Hepatocyte (in vitro differentiated cells): ENCODE data around the gene DNAJC8. TPM values are rescaled to one million over a fixed set of nuclear protein-coding genes. Genes with fewer than 3 reads are reported as not detected.

Experiments
- DNase-seq: peaks from one replicate; pipeline ENCODE4 v3.0.0-alpha.2; 2016; ENCODE audit warnings: low spot score
- H2AFZ ChIP-seq: fragments of 200-600 bp; sonication (generic); 2 replicates; pipeline ENCODE4 v1.6.0; 2016; ENCODE audit warnings: antibody characterized with exemption, mild to moderate bottlenecking
- H3K27ac ChIP-seq: fragments of 200-600 bp; sonication (generic); 2 replicates; pipeline ENCODE4 v1.5.1; 2016; ENCODE audit warnings: mild to moderate bottlenecking
- H3K27me3 ChIP-seq: fragments of 200-600 bp; sonication (generic); 2 replicates; pipeline ENCODE4 v1.6.1; 2016
- H3K36me3 ChIP-seq: fragments of 200-600 bp; sonication (generic); replicated peaks from 2 replicates; pipeline ENCODE4 v1.5.1; 2016; ENCODE audit warnings: low read depth; ENCODE audit not compliant: insufficient read depth
- H3K4me1 ChIP-seq: fragments of 200-600 bp; sonication (generic); 2 replicates; pipeline ENCODE4 v1.5.1; 2016; ENCODE audit warnings: mild to moderate bottlenecking, moderate library complexity; ENCODE audit not compliant: insufficient read depth
- H3K4me2 ChIP-seq: fragments of 200-600 bp; sonication (generic); 2 replicates; pipeline ENCODE4 v1.6.0; 2016
- H3K4me3 ChIP-seq: fragments of 200-600 bp; sonication (generic); 2 replicates; pipeline ENCODE4 v1.5.1; 2016; ENCODE audit warnings: mild to moderate bottlenecking
- H3K79me2 ChIP-seq: fragments of 200-600 bp; sonication (generic); 2 replicates; pipeline ENCODE4 v1.6.0; 2017; ENCODE audit warnings: mild to moderate bottlenecking
- H3K9me2 ChIP-seq: fragments of 200-600 bp; sonication (generic); replicated peaks from 2 replicates; pipeline ENCODE4 v1.6.0; 2017; ENCODE audit warnings: mild to moderate bottlenecking; ENCODE audit not compliant: insufficient read depth
- H3K9me3 ChIP-seq: fragments of 200-600 bp; sonication (generic); 2 replicates; pipeline ENCODE4 v1.5.1; 2016; ENCODE audit warnings: low read depth, mild to moderate bottlenecking
- H4K20me1 ChIP-seq: fragments of 200-600 bp; sonication (generic); 2 replicates; pipeline ENCODE4 v1.6.0; 2016; ENCODE audit warnings: mild to moderate bottlenecking; ENCODE audit not compliant: insufficient read depth, poor library complexity, severe bottlenecking
- CTCF ChIP-seq: fragments of 200-600 bp; sonication (generic); IDR thresholded peaks from 2 replicates; pipeline ENCODE4 v1.5.1; 2016; ENCODE audit warnings: antibody characterized with exemption, mild to moderate bottlenecking; ENCODE audit not compliant: poor library complexity
- EZH2 ChIP-seq: fragments of 200-600 bp; sonication (generic); IDR thresholded peaks from 2 replicates; pipeline ENCODE4 v1.6.1; 2016; ENCODE audit warnings: antibody characterized with exemption, mild to moderate bottlenecking, borderline replicate concordance
- EZH2phosphoT487 ChIP-seq: fragments of 200-600 bp; sonication (generic); IDR thresholded peaks from one replicate; pipeline ENCODE4 v1.6.1; 2018; ENCODE audit warnings: antibody characterized with exemption, mild to moderate bottlenecking, low read depth, moderate library complexity; ENCODE audit not compliant: unreplicated experiment, severe bottlenecking
- WGBS: methylation state at CpG from one replicate; pipeline ENCODE4 v1.1.6; 2016; ENCODE audit warnings: low lambda C conversion rate; ENCODE audit errors: missing lambda C conversion rate; 5-methylcytosine and 5-hydroxymethylcytosine counted together
- polyA plus RNA-seq: library from polyadenylated mRNA; unstranded; fragments of >200 nt; fragmentation: Nextera tagmentation; extraction: Ambion mirVana; gene quantifications from 2 replicates; pipeline ENCODE4 v1.2.1, GENCODE V29; 2016
- total RNA-seq: library from RNA; depleted of rRNA; stranded (reverse); fragments of >200 nt; gene quantifications from 2 replicates; pipeline ENCODE4 v1.2.3, GENCODE V29; 2014

The DNAJC8 gene
- total and polyA plus RNA-seq, 2 experiments from 2014 or later, result 79.5 to 112 TPM

GRCh38 chr1:28160782-28161266 is 72.0 kb downstream of the DNAJC8 start:
- H3K4me3 ChIP-seq, result no peak overlapping the region

GRCh38 chr1:28159680-28160079 is 73.1 kb downstream of the DNAJC8 start:
- Histone ChIP-seq H3K9me2 (no peaks in the 10 kb centered on the region), H3K79me2 (no peaks in the 10 kb centered on the region), H3K4me2 (no peak overlapping the region), H3K27ac (no peak overlapping the region), H4K20me1 (no peaks in the 10 kb centered on the region), H2AFZ (no peak overlapping the region), H3K4me1 (peaks cover 4% of the 10 kb centered on the region), H3K9me3 (no peaks in the 10 kb centered on the region), H3K4me3 (no peak overlapping the region), H3K27me3 (no peaks in the 10 kb centered on the region), H3K36me3 (no peaks in the 10 kb centered on the region)
- TF ChIP-seq EZH2phosphoT487 (no peak), EZH2 (no peak), CTCF (no peak)
- no peak for DNase-seq
- 93% methylated on average over 7 of the region's 7 CpGs for WGBS

More at GRCh38 chr1:28160782-28161266, 72.0 kb downstream of the DNAJC8 start:
- Histone ChIP-seq H3K36me3 (no peaks in the 10 kb centered on the region), H3K27me3 (no peaks in the 10 kb centered on the region), H3K9me3 (no peaks in the 10 kb centered on the region), H3K27ac (no peak overlapping the region), H3K9me2 (no peaks in the 10 kb centered on the region), H3K4me1 (peaks cover 4% of the 10 kb centered on the region), H2AFZ (no peak overlapping the region), H3K79me2 (no peaks in the 10 kb centered on the region), H3K4me2 (no peak overlapping the region), H4K20me1 (no peaks in the 10 kb centered on the region)
- TF ChIP-seq EZH2phosphoT487 (no peak), EZH2 (no peak), CTCF (no peak)
- WGBS, result 88% methylated on average over 5 of the region's 5 CpGs
- no peak for DNase-seq

- H3K4me1 ChIP-seq, result peaks cover 4% of the 10 kb centered on the region
- no peaks in the 10 kb centered on the region for H3K27me3 ChIP-seq
- WGBS, result 93% methylated on average over 4 of the region's 4 CpGs
- H3K4me3 ChIP-seq, result no peak overlapping the region
- H3K9me2 ChIP-seq, result no peaks in the 10 kb centered on the region
- H2AFZ ChIP-seq, result no peak overlapping the region
- no peaks in the 10 kb centered on the region for H3K79me2 ChIP-seq
- TF ChIP-seq EZH2phosphoT487 (no peak), EZH2 (no peak), CTCF (no peak)
- no peak overlapping the region for H3K27ac ChIP-seq
- H3K9me3 ChIP-seq, result no peaks in the 10 kb centered on the region
- DNase-seq, result no peak
- no peaks in the 10 kb centered on the region for H3K36me3 ChIP-seq
- H3K4me2 ChIP-seq, result no peak overlapping the region
- no peaks in the 10 kb centered on the region for H4K20me1 ChIP-seq
These were observed 73.6 kb downstream of the DNAJC8 start for GRCh38 chr1:28159243-28159642.

GRCh38 chr1:28157894-28158293 is 74.9 kb downstream of the DNAJC8 start:
- WGBS, result 68% methylated on average over 8 of the region's 8 CpGs
- no peaks in the 10 kb centered on the region for H3K27me3 ChIP-seq
- no peak for DNase-seq
- H3K36me3 ChIP-seq, result no peaks in the 10 kb centered on the region
- no peak overlapping the region for H3K4me2 ChIP-seq
- H3K79me2 ChIP-seq, result no peaks in the 10 kb centered on the region
- H2AFZ ChIP-seq, result no peak overlapping the region
- no peak overlapping the region for H3K27ac ChIP-seq
- no peaks in the 10 kb centered on the region for H3K4me1 ChIP-seq
- H3K4me3 ChIP-seq, result no peak overlapping the region
- no peaks in the 10 kb centered on the region for H3K9me3 ChIP-seq
- no peak for TF ChIP-seq EZH2phosphoT487
- TF ChIP-seq EZH2, result no peak
- no peak for TF ChIP-seq CTCF
- H3K9me2 ChIP-seq, result no peaks in the 10 kb centered on the region
- no peaks in the 10 kb centered on the region for H4K20me1 ChIP-seq
